AG10803 (cell line): ENCODE results near the gene SLC17A7.

Experiments
- DNase-seq: peaks from one replicate; pipeline ENCODE4 v3.0.0; 2010; ENCODE audit warnings: low read depth
- H3K4me3 ChIP-seq: 2 replicates; pipeline ENCODE4 v1.5.1; 2011; ENCODE audit warnings: mild to moderate bottlenecking, low read length, control low read depth
- CTCF ChIP-seq: conservative IDR thresholded peaks from 2 replicates; pipeline ENCODE4 v1.5.1; 2011; ENCODE audit warnings: mild to moderate bottlenecking, low read length, control low read depth, inconsistent platforms

The SLC17A7 gene

GRCh38 chr19:49458567-49458903, 17.2 kb upstream of the SLC17A7 start:
- no peak overlapping the region for H3K4me3 ChIP-seq
- no peak for DNase-seq
- no peak for TF ChIP-seq CTCF

DNA sequence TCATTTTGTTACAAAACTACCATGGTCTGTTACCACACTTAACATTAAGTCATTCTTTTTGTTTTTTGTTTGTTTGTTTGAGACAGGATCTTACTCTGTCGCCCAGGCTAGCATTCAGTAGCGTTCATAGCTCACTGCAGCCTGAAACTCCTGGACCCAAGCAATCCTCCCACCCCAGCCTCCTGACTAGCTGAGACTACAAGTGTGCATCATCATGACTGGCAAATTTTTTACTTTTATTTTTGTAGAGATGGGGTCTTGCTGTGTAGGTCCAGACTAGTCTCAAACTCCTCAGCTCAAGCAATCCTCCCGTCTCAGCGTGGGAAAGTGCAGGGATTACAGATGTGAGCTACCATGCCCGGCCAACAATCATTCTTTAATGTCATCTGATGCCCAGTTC, 15.0 kb upstream of the SLC17A7 start:
- TF ChIP-seq CTCF: no peak
- DNase-seq: peak; percentile 74
- no peak overlapping the region for H3K4me3 ChIP-seq

GRCh38 chr19:49455773-49456172, 14.4 kb upstream of the SLC17A7 start:
- no peak overlapping the region for H3K4me3 ChIP-seq
- peak; percentile 84 for DNase-seq
- no peak for TF ChIP-seq CTCF

- TF ChIP-seq CTCF: no peak
- DNase-seq: no peak
- peak overlapping the region; percentile 84 for H3K4me3 ChIP-seq
These were observed 12.5 kb upstream of the SLC17A7 start for GRCh38 chr19:49453757-49454240.

- peak; percentile 97 for DNase-seq
- no peak for TF ChIP-seq CTCF
- H3K4me3 ChIP-seq: peak within 1 kb of the TSS; percentile 84
These were observed 11.9 kb upstream of the SLC17A7 start, which contains the start of gene ALDH16A1 for GRCh38 chr19:49453013-49453756. TSS of gene ALDH16A1 (plus strand) at chr19:49453225. CDS start at chr19:49453332, 107 bp downstream.

- TF ChIP-seq CTCF: peak; percentile 40
- H3K4me3 ChIP-seq: peak within 1 kb of the TSS; percentile 98
These were observed 10.3 kb upstream of the SLC17A7 start, which contains the start of gene PIH1D1 for GRCh38 chr19:49451430-49452181. TSS of gene PIH1D1 (minus strand) at chr19:49451814. CDS start at chr19:49451574, 240 bp downstream.

More at GRCh38 chr19:49451430-49452181, 10.3 kb upstream of the SLC17A7 start, which contains the start of gene PIH1D1:
- DNase-seq: peak; percentile 99
